TTC549 (cell line): Measurements from ENCODE around the gene MIAT.
"Not testable (repeated sequence)": the region's sequence is repeated elsewhere in the genome, so short reads cannot be mapped to it uniquely, and the experiment has no call there.

Experiments
- FAIRE-seq: peaks from 2 replicates; lab custom pipeline; 2012; peaks lifted over from hg19 to GRCh38; lab: Jason Lieb, UNC

MIAT gene

DNA sequence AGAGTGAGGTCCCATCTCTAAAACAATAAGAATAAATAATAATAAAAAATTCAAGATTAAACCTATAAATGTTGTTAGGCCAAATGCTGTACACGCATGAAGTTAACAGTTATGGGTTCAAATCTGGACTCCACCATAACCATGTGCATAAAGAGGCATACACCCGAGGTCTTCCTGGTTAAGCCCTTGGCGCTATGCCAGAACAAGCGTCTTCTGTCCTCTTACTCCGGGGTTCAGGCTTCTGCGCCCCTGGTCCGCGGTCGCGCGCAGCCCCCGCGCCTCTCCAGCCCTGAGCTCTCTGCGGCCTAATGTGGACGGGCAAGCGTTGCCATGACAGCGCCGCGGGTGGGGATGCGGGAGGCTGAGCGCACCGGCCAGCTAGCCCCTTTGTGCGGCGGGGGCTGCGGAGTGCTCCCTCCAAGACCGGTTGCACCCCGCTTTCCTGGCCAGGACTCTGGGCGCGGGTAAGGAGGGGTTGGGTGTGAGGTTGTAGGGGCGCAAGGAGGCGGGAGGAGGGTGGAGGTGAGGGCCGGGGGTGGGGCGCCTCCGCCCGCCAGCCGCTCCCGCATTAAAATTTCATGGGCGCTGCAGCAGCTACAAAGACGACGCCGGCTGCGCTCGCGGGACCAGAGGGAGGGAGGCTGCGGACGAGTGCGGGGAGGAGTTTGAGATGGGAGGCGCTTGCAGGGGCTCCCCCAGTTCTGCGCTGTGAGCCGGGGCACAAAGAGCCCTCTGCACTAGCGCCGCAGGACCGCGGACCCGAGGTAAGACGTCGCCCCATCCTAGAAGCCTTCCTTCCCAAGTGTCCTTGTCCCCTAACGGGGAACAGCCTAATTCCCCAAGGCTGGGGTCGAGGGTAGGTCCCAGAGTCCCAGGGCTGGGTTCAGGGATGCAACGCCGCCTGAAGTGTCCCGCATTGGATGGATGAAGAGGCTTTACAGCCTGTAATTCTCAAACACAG, at the start of gene MIAT:
Gene MIAT (plus strand): TSS at position 698 of the 961 bp plus-strand sequence.
- no peak for FAIRE-seq

DNA sequence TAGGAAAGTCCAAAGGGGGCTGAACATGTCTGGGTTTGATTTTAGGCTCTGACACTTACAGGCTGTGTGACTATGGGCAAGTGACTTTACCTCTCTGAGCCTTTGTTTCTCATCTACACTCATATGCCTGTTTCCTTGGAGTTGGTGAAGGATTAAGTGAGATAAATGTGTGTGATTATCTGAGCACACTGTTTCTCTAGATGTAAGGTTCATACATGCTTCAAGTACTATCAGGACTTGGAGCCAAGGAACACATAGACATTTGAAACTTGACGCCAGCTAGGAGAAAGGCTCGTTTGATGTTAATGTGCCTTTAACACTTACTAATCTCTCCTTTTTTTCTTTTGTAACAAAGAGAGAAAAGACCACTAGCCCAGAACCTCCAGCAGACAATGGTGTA, 49.3 kb upstream of the MIAT start:
- FAIRE-seq: no peak

- FAIRE-seq: no peak
Measured at GRCh38 chr22:26609287-26609686, 48.1 kb upstream of the MIAT start.

- no peak for FAIRE-seq
Measured at GRCh38 chr22:26610072-26610958, 47.1 kb upstream of the MIAT start.

- no peak for FAIRE-seq
Measured at GRCh38 chr22:26610996-26611395, 46.4 kb upstream of the MIAT start.

GRCh38 chr22:26612652-26613051, 44.7 kb upstream of the MIAT start:
- FAIRE-seq: no peak

DNA sequence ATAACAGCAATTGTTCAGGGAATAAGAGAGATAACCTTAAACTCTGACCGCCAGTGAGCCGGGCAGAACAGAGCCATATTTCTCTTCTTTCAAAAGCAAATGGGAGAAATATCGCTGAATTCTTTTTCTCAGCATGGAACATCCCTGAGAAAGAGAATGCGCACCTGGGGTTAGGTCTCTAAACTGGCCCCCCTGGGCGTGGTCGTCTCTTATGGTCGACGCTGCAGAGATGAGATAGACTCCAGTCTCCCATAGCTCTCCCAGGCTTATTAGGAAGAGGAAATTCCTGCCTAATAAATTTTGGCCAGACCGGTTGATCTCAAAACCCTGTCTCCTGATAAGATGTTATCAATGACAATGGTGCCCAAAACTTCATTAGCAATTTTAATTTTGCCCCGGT, 43.6 kb upstream of the MIAT start:
- not testable (repeated sequence) for FAIRE-seq

GRCh38 chr22:26614322-26614721, 43.1 kb upstream of the MIAT start:
- FAIRE-seq: no peak

- no peak for FAIRE-seq
Measured at GRCh38 chr22:26615149-26615548, 42.2 kb upstream of the MIAT start.

- FAIRE-seq: no peak
Measured at GRCh38 chr22:26615830-26616435, 41.5 kb upstream of the MIAT start.

GRCh38 chr22:26616650-26617049, 40.7 kb upstream of the MIAT start:
- FAIRE-seq: no peak

DNA sequence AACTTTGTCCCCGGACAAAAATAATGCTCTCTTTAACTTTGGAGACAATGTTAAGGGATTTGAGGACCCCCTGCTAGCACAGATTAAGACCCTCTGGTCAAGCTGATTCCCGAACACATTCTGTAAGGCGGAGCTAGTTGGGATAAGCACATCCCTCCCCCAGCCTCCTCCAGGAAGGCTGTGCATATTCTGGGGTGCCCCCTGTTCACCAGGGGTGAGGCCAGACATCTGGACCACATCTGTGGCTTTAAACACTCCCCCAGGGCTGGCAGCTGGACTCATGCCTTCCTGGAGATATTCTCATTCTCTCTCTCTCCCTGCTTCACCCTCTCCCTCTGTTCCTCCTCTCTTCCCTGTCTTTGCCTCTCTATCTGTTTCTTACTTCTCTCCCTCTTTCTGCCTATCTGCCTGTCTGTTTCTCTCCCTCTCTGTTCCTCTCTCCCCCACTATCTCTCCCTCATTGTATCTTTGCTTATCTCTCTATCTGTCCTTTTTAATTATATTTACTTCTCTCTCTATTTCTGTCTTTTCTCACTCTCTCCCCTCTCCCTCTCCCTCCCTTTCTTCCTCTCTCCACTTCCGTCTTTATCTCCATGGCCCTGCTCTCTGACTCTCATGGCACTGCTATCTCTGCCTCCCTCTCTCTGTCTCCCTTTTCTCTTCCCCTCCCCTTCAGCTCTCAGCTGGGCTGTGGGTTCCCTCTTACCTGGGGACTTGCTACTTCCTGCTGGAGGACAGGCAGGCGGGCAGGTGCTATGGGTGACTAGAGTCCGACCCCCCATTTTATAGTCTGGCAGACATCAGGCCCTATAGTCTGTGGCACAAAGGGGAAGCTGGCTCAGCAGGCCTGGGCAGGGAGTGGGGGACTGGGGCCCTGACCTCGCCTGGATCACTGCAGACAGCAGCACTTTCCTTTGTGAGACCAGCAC, 39.9 kb upstream of the MIAT start, which contains the start of gene CRYBB1:
Gene CRYBB1 (minus strand): TSS at position 757 of the 929 bp plus-strand sequence. CDS start 1,708 bp downstream, outside the sequence.
- FAIRE-seq: no peak

- no peak for FAIRE-seq
Measured at GRCh38 chr22:26618455-26618854, 38.9 kb upstream of the MIAT start.

- no peak for FAIRE-seq
Measured at GRCh38 chr22:26619510-26619909, 37.9 kb upstream of the MIAT start.

DNA sequence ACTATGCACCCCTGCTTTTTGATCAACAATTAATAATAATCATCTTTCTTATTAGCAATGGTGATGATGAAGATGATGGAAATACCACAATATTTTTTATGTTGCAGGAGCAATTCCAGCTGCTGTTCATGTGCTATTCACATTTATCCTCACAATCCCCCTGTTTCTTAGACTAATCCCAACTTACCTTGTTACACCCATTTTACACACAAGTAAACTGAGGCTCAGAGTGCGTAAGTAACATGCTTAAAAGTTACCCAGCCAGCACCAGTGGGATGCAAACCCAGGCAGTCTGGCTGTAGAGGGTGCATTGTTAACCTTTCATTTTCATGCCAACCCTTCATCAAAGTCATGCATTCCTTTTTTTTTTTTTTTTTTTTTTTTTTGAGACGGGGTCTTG, 37.2 kb upstream of the MIAT start:
- no peak for FAIRE-seq

DNA sequence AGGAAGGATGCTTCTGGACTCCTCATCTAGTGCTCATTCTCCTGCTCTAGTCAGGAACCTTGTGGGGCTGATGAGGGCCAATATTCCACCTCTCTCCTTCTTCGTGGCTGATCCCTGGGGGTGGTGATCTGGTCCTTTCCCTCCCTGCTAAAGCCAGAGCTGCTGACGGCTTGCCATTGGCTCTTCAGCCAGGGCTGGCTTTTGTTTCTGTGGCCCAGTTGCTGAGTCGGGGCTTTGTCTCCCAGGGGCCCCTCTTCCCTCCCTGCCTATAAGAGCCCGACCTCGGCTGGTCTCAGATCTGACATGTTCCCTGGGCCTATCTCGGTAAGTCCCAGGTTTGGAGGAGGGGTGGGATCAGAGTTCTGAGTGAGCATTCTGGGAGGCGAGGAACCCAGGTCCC, 35.7 kb upstream of the MIAT start, which contains the start of gene CRYBA4:
Gene CRYBA4 (plus strand): TSS at position 301 of the 400 bp plus-strand sequence. CDS start 634 bp downstream, outside the sequence.
- FAIRE-seq: no peak

DNA sequence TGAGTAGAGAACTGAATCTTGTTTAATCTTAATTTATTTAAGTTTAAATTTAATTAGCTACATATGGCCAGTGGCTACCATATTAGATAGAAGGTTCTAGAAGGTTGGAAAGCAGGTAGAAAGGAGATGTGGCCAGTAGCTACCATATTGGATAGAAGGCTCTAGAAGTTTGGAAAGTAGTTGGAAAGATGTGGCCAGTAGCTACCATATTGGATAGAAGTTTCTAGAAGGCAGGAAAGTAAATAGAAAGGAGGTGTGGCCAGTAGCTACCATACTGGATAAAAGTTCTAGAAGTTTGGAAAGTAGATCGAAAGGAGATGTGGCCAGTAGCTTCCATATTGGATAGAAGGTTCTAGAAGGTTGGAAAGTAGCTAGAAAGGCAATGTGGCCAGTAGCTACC, 33.4 kb upstream of the MIAT start:
- FAIRE-seq: no peak

DNA sequence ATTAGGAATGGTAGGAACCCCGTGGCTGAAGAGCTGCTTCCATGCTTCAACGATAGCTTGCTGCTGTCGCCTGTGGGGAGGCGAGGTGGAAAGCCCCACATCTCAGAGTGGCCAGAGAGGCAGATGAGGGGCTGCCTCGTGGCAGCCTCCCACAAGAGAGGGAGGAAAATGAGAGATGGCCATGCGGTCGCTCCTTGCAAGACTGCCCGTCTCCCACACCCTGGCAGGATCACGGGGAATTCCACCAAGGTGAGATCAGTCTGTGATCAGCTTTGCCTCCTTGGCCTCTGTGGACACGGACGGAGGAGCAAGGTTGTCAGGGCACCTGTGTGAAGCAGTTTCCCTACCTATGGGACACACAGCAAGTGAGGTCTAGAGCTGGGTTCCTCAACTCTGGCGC, 32.6 kb upstream of the MIAT start:
- no peak for FAIRE-seq

GRCh38 chr22:26629988-26630761, 27.2 kb upstream of the MIAT start:
- no peak for FAIRE-seq

DNA sequence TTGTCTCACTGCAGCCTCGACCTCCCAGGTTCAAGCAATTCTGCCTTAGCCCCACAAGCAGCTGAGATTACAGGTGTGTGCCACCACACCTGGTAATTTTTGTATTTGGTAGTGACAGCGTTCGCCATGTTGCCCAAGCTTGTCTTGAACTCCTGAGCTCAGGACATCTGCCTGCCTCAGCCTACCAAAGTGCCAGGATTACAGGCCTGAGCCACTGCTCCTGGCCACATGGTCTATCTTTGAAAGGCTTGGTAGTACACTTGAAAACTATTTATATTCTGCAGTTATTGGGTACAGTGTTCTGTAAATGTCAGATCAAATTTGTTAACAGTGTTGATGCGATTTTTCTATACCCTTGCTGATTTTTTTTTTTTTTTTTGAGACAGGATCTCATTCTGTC, 26.1 kb upstream of the MIAT start:
- FAIRE-seq: no peak
